A673 (cell line): ENCODE measurements around the gene PSENEN. TPM values are rescaled to one million over a fixed set of nuclear protein-coding genes. Genes with fewer than 3 reads are reported as not detected.
A peak's percentile ranks its signal among the peaks of the same experiment; 100 is the strongest.

Experiments used
- BruUV-seq: library from RNA; stranded (reverse); fragments of 400-500 nt; replicated peaks from 2 replicates; lab custom pipeline; 2021; lab: Mats Ljungman, UMichigan
- CTCF ChIA-PET: fragments of 300-600 bp; sonication (Branson Sonifier 250); formaldehyde crosslinking; loops from one replicate; lab custom pipeline; 2022; ENCODE audit warnings: antibody characterized with exemption; lab: Charles Lee
- POLR2A ChIA-PET: fragments of 300-600 bp; sonication (Branson Sonifier 250); formaldehyde crosslinking; loops from one replicate; lab custom pipeline; 2022; ENCODE audit warnings: antibody characterized with exemption; ENCODE audit not compliant: low non-redundant PET; lab: Charles Lee
- DNase-seq: peaks from one replicate; pipeline ENCODE4 v3.0.0-alpha.2; 2015; ENCODE audit warnings: low spot score
- H3K27ac ChIP-seq: fragments of 200-600 bp; sonication (generic); 2 replicates; pipeline ENCODE4 v1.5.1; 2016; ENCODE audit warnings: mixed run types, low read depth, mild to moderate bottlenecking, mixed read lengths, antibody characterized with exemption, low read length; ENCODE audit not compliant: poor library complexity, severe bottlenecking
- H3K27me3 ChIP-seq: fragments of 200-600 bp; sonication (generic); replicated peaks from 2 replicates; pipeline ENCODE4 v1.6.1; 2017; ENCODE audit warnings: mixed run types, low read depth, mild to moderate bottlenecking, mixed read lengths, antibody characterized with exemption, low read length; ENCODE audit not compliant: insufficient read depth, poor library complexity
- H3K36me3 ChIP-seq: fragments of 200-600 bp; sonication (generic); 2 replicates; pipeline ENCODE4 v1.6.1; 2016; ENCODE audit warnings: mixed run types, mild to moderate bottlenecking, mixed read lengths, antibody characterized with exemption, low read length; ENCODE audit not compliant: insufficient read depth, poor library complexity, severe bottlenecking
- H3K4me1 ChIP-seq: fragments of 200-600 bp; sonication (generic); 2 replicates; pipeline ENCODE4 v1.6.1; 2017; ENCODE audit warnings: mixed run types, mild to moderate bottlenecking, mixed read lengths, antibody characterized with exemption, low read length; ENCODE audit not compliant: insufficient read depth, poor library complexity, severe bottlenecking
- H3K4me3 ChIP-seq: fragments of 200-600 bp; sonication (generic); 2 replicates; pipeline ENCODE4 v1.5.1; 2016; ENCODE audit warnings: low read depth, mixed run types, mild to moderate bottlenecking, mixed read lengths, low read length; ENCODE audit not compliant: poor library complexity, severe bottlenecking
- H3K9me3 ChIP-seq: fragments of 200-600 bp; sonication (generic); 2 replicates; pipeline ENCODE4 v1.6.1; 2016; ENCODE audit warnings: mixed run types, low read depth, mild to moderate bottlenecking, mixed read lengths, antibody characterized with exemption, low read length; ENCODE audit not compliant: poor library complexity, severe bottlenecking
- EZH2 ChIP-seq: fragments of 200-600 bp; sonication (generic); IDR thresholded peaks from 2 replicates; pipeline ENCODE4 v1.6.1; 2017; ENCODE audit warnings: borderline replicate concordance, low read depth, mild to moderate bottlenecking, mixed read lengths, antibody characterized with exemption, low read length; ENCODE audit not compliant: poor library complexity, severe bottlenecking
- intact Hi-C: fragments of 100-400 bp; cut with micrococcal nuclease; formaldehyde crosslinking; loops from one replicate; pipeline ENCODE4 v1.10.0; 2022; ENCODE audit not compliant: unreplicated experiment
- total RNA-seq: library from RNA; stranded (reverse); gene quantifications from 2 replicates; pipeline ENCODE4 v1.2.3, GENCODE V29; 2021
- TF ChIP-seq, protein P1 (sequence below): fragments of 300-800, 200-600 bp; sonication (generic); conservative IDR thresholded peaks from 2 replicates; pipeline ENCODE4 v1.5.1; 2017; ENCODE audit warnings: low read depth, mild to moderate bottlenecking, antibody characterized with exemption, low read length, moderate library complexity, mixed read lengths

The PSENEN gene
- total RNA-seq, 1 experiment from 2014 or later, result 58.8 TPM

DNA sequence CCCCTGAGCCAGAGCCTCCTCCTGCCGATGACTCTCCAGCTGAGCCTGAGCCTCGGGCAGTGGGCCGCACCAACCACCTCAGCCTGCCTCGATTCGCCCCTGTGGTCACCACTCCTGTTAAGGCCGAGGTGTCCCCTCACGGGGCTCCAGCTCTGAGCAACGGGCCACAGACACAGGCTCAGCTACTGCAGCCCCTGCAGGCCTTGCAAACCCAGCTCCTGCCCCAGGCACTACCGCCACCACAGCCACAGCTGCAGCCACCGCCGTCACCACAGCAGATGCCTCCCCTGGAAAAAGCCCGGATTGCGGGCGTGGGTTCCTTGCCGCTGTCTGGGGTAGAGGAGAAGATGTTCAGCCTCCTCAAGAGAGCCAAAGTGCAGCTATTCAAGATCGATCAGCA is 24.1 kb upstream of the PSENEN start:
- Histone ChIP-seq H3K27ac (no peak overlapping the region), H3K4me3 (no peak overlapping the region), H3K9me3 (no peaks in the 10 kb centered on the region), H3K36me3 (peaks cover 59% of the 10 kb centered on the region), H3K27me3 (no peaks in the 10 kb centered on the region), H3K4me1 (peaks cover 6% of the 10 kb centered on the region)
- no TSS peak for BruUV-seq
- intact Hi-C loops, result no loop called here
- POLR2A ChIA-PET, result no interaction called here
- CTCF ChIA-PET, result no interaction called here
- DNase-seq, result no peak
- no peak for TF ChIP-seq EZH2
- TF ChIP-seq, protein P1, sequence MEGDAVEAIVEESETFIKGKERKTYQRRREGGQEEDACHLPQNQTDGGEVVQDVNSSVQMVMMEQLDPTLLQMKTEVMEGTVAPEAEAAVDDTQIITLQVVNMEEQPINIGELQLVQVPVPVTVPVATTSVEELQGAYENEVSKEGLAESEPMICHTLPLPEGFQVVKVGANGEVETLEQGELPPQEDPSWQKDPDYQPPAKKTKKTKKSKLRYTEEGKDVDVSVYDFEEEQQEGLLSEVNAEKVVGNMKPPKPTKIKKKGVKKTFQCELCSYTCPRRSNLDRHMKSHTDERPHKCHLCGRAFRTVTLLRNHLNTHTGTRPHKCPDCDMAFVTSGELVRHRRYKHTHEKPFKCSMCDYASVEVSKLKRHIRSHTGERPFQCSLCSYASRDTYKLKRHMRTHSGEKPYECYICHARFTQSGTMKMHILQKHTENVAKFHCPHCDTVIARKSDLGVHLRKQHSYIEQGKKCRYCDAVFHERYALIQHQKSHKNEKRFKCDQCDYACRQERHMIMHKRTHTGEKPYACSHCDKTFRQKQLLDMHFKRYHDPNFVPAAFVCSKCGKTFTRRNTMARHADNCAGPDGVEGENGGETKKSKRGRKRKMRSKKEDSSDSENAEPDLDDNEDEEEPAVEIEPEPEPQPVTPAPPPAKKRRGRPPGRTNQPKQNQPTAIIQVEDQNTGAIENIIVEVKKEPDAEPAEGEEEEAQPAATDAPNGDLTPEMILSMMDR, result no peak

DNA sequence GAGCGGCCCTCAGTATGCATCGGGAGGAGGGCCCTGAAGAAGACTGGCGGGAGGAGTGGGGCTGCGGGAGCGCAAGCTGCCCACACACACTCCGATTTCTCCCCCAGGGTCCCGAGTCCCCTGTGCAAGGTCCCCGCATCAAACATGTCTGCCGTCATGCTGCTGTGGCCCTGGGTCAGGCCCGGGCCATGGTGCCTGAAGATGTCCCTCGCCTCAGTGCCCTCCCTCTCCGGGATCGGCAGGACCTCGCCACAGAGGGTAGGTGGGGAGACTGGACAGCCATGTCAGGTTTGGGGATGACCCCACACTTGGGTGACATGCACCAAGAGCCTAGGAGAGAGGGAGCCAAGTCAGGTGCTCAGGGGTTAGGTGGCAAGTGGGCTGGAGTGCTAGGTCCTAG is 23.0 kb upstream of the PSENEN start:
- Histone ChIP-seq H3K9me3 (no peaks in the 10 kb centered on the region), H3K4me3 (no peak overlapping the region), H3K27ac (no peak overlapping the region), H3K27me3 (no peaks in the 10 kb centered on the region), H3K4me1 (peaks cover 2% of the 10 kb centered on the region), H3K36me3 (peaks cover 68% of the 10 kb centered on the region)
- TF ChIP-seq EZH2, result no peak
- TF ChIP-seq, protein P1, result no peak
- intact Hi-C loops, result no loop called here
- ChIA-PET POLR2A (no interaction called here), CTCF (no interaction called here)
- BruUV-seq, result TSS peak; percentile 5
- DNase-seq, result no peak

DNA sequence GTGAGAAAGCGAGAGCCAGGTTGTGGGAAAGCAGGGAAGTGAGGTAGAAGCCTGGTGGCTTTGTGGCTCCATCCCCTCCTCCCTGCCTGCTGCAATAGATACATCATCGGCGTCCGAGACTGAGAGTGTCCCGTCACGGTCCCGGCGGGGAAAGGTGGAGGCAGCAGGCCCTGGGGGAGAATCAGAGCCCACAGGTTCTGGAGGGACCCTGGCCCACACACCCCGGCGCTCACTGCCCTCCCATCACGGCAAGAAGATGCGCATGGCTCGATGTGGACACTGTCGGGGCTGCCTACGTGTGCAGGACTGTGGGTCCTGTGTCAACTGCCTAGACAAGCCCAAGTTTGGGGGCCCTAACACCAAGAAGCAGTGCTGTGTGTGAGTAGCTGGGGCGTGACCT is 22.6 kb upstream of the PSENEN start:
- H3K27me3 ChIP-seq, result no peaks in the 10 kb centered on the region
- H3K27ac ChIP-seq, result no peak overlapping the region
- intact Hi-C loops, result no loop called here
- no TSS peak for BruUV-seq
- ChIA-PET CTCF (interaction anchor here (0.6 kb wide), 1 partner anchor 91 kb away, joined by 3 read pairs; no protein-coding TSS in a partner anchor), POLR2A (no interaction called here)
- H3K9me3 ChIP-seq, result no peaks in the 10 kb centered on the region
- no peak for TF ChIP-seq EZH2
- TF ChIP-seq, protein P1, result no peak
- no peak for DNase-seq
- H3K4me1 ChIP-seq, result peaks cover 2% of the 10 kb centered on the region
- no peak overlapping the region for H3K4me3 ChIP-seq
- peaks cover 72% of the 10 kb centered on the region for H3K36me3 ChIP-seq
